G401 (cell line): ENCODE data around the gene SLC18B1. TPM values are rescaled to one million over a fixed set of nuclear protein-coding genes. Genes with fewer than 3 reads are reported as not detected.

Experiments
- total RNA-seq: library from RNA; depleted of rRNA; stranded (reverse); fragments of >200 nt; shearing (Covaris generic); gene quantifications from 2 replicates; pipeline ENCODE4 v1.2.3, GENCODE V29; 2014; rRNA removed

The SLC18B1 gene
- total RNA-seq, 1 experiment from 2014 or later, result 15.5 TPM

Other genes with a start within 250 kb of the SLC18B1 start
- not detected in 2 replicates for gene TAAR8, start 246.0 kb downstream of the SLC18B1 start, total RNA-seq
- not detected in 2 replicates for gene TAAR6, start 228.3 kb downstream of the SLC18B1 start, total RNA-seq
- not detected in 2 replicates for gene TAAR5, start 208.9 kb downstream of the SLC18B1 start, total RNA-seq
- not detected in 2 replicates for gene TAAR2, start 174.4 kb downstream of the SLC18B1 start, total RNA-seq
- not detected in 2 replicates for gene TAAR1, start 139.5 kb downstream of the SLC18B1 start, total RNA-seq
- not detected in 2 replicates for gene VNN1, start 84.6 kb downstream of the SLC18B1 start, total RNA-seq
- not detected in 2 replicates for gene VNN2, start 40.7 kb downstream of the SLC18B1 start, total RNA-seq
- 1,276 and 1,316 TPM in 2 replicates for gene RPS12, start 15.9 kb upstream of the SLC18B1 start, total RNA-seq